Tibial nerve (tissue), 4 donors: ENCODE results near the gene RPTOR. TPM values are rescaled to one million over a fixed set of nuclear protein-coding genes. Genes with fewer than 3 reads are reported as not detected.

Experiments used
- DNase-seq, 2 donors: peaks; one replicate each; pipeline ENCODE4 v3.0.0-alpha.2; 2019; ENCODE audit warnings: low spot score in 2 of 2
- H3K27ac ChIP-seq, 4 donors: fragments of 200-600 bp; sonication (generic) in 3 of 4; one replicate each; pipeline ENCODE4 v1.5.1; 2017 to 2019; ENCODE audit warnings: mild to moderate bottlenecking in 1 of 4
- H3K27me3 ChIP-seq, 2 donors: fragments of 200-600 bp; sonication (generic) in 1 of 2; one replicate each; pipeline versions ENCODE4 v1.5.1 to v1.6.0; 2017 to 2019
- H3K36me3 ChIP-seq, 3 donors: fragments of 200-600 bp; sonication (generic); one replicate each; pipeline ENCODE4 v1.5.1; 2018 to 2019
- H3K4me1 ChIP-seq, 4 donors: fragments of 200-600 bp; sonication (generic) in 3 of 4; one replicate each; pipeline ENCODE4 v1.5.1; 2017 to 2019
- H3K4me3 ChIP-seq, 4 donors: fragments of 200-600 bp; sonication (generic) in 3 of 4; one replicate each; pipeline ENCODE4 v1.5.1; 2017 to 2019; ENCODE audit warnings: mild to moderate bottlenecking in 1 of 4, moderate library complexity in 1 of 4
- H3K9me3 ChIP-seq, 4 donors: fragments of 200-600 bp; sonication (generic) in 3 of 4; one replicate each; pipeline ENCODE4 v1.5.1; 2017 to 2019
- CTCF ChIP-seq, 5 experiments: fragments of 200-600 bp in 3 of 5; fragments of 450-650 bp in 2 of 5; sonication (generic) in 3 of 5; IDR thresholded peaks; one replicate each; pipeline ENCODE4 v1.5.1; 2016 to 2019; ENCODE audit warnings: antibody characterized with exemption in 5 of 5, mild to moderate bottlenecking in 3 of 5, moderate library complexity in 2 of 5
- EP300 ChIP-seq, 2 donors: sonication (generic); formaldehyde crosslinking; IDR thresholded peaks; one replicate each; pipeline ENCODE4 v1.6.1; 2017; ENCODE audit warnings: antibody characterized with exemption in 2 of 2, mild to moderate bottlenecking in 1 of 2
- POLR2A ChIP-seq, 2 donors: fragments of 450-650 bp; IDR thresholded peaks; one replicate each; pipeline ENCODE4 v1.6.1; 2017; ENCODE audit warnings: antibody characterized with exemption in 2 of 2, mild to moderate bottlenecking in 2 of 2, moderate library complexity in 2 of 2
- WGBS, 2 donors: methylation state at CpG; one replicate each; pipeline ENCODE4 v1.1.5; 2018; 5-methylcytosine and 5-hydroxymethylcytosine counted together
- total RNA-seq, 4 donors: library from RNA; depleted of rRNA; stranded (reverse); fragments of >200 nt; gene quantifications; one replicate each; pipeline ENCODE4 v1.1.0, GENCODE V29; 2016

RPTOR gene
- total RNA-seq, 4 donors from 2014 or later = 34.7 to 56.4 (median 40.1) TPM

GRCh38 chr17:80565343-80566053, 20.9 kb downstream of the RPTOR start:
- 54 to 63% methylated on average over 12 of the region's 12 CpGs for WGBS, 2 donors
- no peaks in the 10 kb centered on the region for H3K27me3 ChIP-seq
- no peak overlapping the region for H3K4me3 ChIP-seq
- no peaks in the 10 kb centered on the region for H3K9me3 ChIP-seq
- peaks cover 0 to 14% (median 0%) of the 10 kb centered on the region in 4 donors for H3K4me1 ChIP-seq
- H3K36me3 ChIP-seq = no peaks in the 10 kb centered on the region
- DNase-seq = no peak
- no peak overlapping the region for H3K27ac ChIP-seq
- TF ChIP-seq CTCF (IDR thresholded peaks at IDR 0.05) (no peak), POLR2A (IDR thresholded peaks at IDR 0.05) (no peak), EP300 (IDR thresholded peaks at IDR 0.05) (no peak)

- WGBS, 2 donors = 84 to 90% methylated on average over 5 of the region's 5 CpGs
- no peaks in the 10 kb centered on the region for H3K9me3 ChIP-seq
- no peak overlapping the region for H3K4me3 ChIP-seq
Measured at GRCh38 chr17:80566054-80566400, 21.4 kb downstream of the RPTOR start.

GRCh38 chr17:80568246-80568645, 23.6 kb downstream of the RPTOR start:
- peaks cover 0 to 8% (median 0%) of the 10 kb centered on the region in 3 donors for H3K36me3 ChIP-seq
- H3K27ac ChIP-seq = no peak overlapping the region
- H3K4me3 ChIP-seq = no peak overlapping the region
- DNase-seq = no peak
- peaks cover 0 to 11% (median 0%) of the 10 kb centered on the region in 4 donors for H3K9me3 ChIP-seq
- no peaks in the 10 kb centered on the region for H3K27me3 ChIP-seq
- TF ChIP-seq POLR2A (IDR thresholded peaks at IDR 0.05) (no peak), EP300 (IDR thresholded peaks at IDR 0.05) (no peak), CTCF (IDR thresholded peaks at IDR 0.05) (no peak)
- H3K4me1 ChIP-seq = peaks cover 0 to 14% (median 0%) of the 10 kb centered on the region in 4 donors

More at GRCh38 chr17:80566054-80566400, 21.4 kb downstream of the RPTOR start:
- no peak for DNase-seq
- TF ChIP-seq POLR2A (IDR thresholded peaks at IDR 0.05) (no peak), CTCF (IDR thresholded peaks at IDR 0.05) (no peak), EP300 (IDR thresholded peaks at IDR 0.05) (no peak)
- H3K27ac ChIP-seq = no peak overlapping the region
- no peaks in the 10 kb centered on the region for H3K36me3 ChIP-seq
- H3K4me1 ChIP-seq = peaks cover 0 to 14% (median 0%) of the 10 kb centered on the region in 4 donors
- H3K27me3 ChIP-seq = no peaks in the 10 kb centered on the region

- TF ChIP-seq POLR2A (IDR thresholded peaks at IDR 0.05) = no peak
- no peak for TF ChIP-seq CTCF (IDR thresholded peaks at IDR 0.05)
- no peak for TF ChIP-seq EP300 (IDR thresholded peaks at IDR 0.05)
- DNase-seq = no peak
- H3K4me1 ChIP-seq = peaks cover 0 to 10% (median 0%) of the 10 kb centered on the region in 4 donors
- WGBS, 2 donors = 78 to 80% methylated on average over 9 of the region's 9 CpGs
- no peaks in the 10 kb centered on the region for H3K27me3 ChIP-seq
- peaks cover 0 to 8% (median 0%) of the 10 kb centered on the region in 3 donors for H3K36me3 ChIP-seq
- peaks cover 0 to 11% (median 0%) of the 10 kb centered on the region in 4 donors for H3K9me3 ChIP-seq
- H3K27ac ChIP-seq = no peak overlapping the region
- H3K4me3 ChIP-seq = no peak overlapping the region
Measured at GRCh38 chr17:80569924-80570323, 25.3 kb downstream of the RPTOR start.

- H3K4me3 ChIP-seq = no peak overlapping the region
- no peaks in the 10 kb centered on the region for H3K4me1 ChIP-seq
- H3K27ac ChIP-seq = no peak overlapping the region
- no peaks in the 10 kb centered on the region for H3K27me3 ChIP-seq
- WGBS, 2 donors = 72 to 75% methylated on average over 6 of the region's 6 CpGs
- peaks cover 0 to 11% (median 0%) of the 10 kb centered on the region in 4 donors for H3K9me3 ChIP-seq
- H3K36me3 ChIP-seq = peaks cover 0 to 11% (median 0%) of the 10 kb centered on the region in 3 donors
- TF ChIP-seq POLR2A (IDR thresholded peaks at IDR 0.05) (no peak), EP300 (IDR thresholded peaks at IDR 0.05) (no peak), CTCF (IDR thresholded peaks at IDR 0.05) (no peak)
- no peak for DNase-seq
Measured at GRCh38 chr17:80573701-80574100, 29.1 kb downstream of the RPTOR start.
